IMR-90 (cell line): Measurements from ENCODE around the gene RGMA. TPM values are rescaled to one million over a fixed set of nuclear protein-coding genes. Genes with fewer than 3 reads are reported as not detected.

Source experiments
- ATAC-seq: fragments of 200-7000 bp; cut with Tn5 transposase; 2 replicates; pipeline ENCODE4 v1.9.1; 2020; ENCODE audit warnings: low read depth, mild to moderate bottlenecking, moderate library complexity
- BruUV-seq: library from RNA; stranded (reverse); fragments of 400-500 nt; replicated peaks from 2 replicates; lab custom pipeline; 2021; lab: Mats Ljungman, UMichigan
- CTCF ChIA-PET: fragments of 300-600 bp; formaldehyde crosslinking; extraction: SDS; loops from one replicate; lab custom pipeline; 2021; ENCODE audit warnings: antibody characterized with exemption; lab: Yijun Ruan, JAX
- POLR2A ChIA-PET: fragments of 300-600 bp; sonication (Branson Sonifier 250); formaldehyde crosslinking; loops from one replicate; lab custom pipeline; 2022; ENCODE audit warnings: antibody characterized with exemption; ENCODE audit not compliant: unreplicated experiment; lab: Charles Lee
- DNase-seq: peaks from one replicate; pipeline ENCODE4 v3.0.0; 2013
- H2AFZ ChIP-seq: replicated peaks from 2 replicates; pipeline ENCODE3; 2013; ENCODE audit warnings: low read length, mild to moderate bottlenecking; ENCODE audit not compliant: poor library complexity
- H2AK5ac ChIP-seq: 2 replicates; pipeline ENCODE4 v1.6.1; 2013; ENCODE audit warnings: low read depth, low read length, inconsistent platforms
- H2AK9ac ChIP-seq: replicated peaks from 2 replicates; pipeline ENCODE3; 2013; ENCODE audit warnings: mild to moderate bottlenecking, low read depth, low read length, moderate library complexity; ENCODE audit not compliant: poor library complexity
- H2BK120ac ChIP-seq: 2 replicates; pipeline ENCODE4 v1.6.1; 2013; ENCODE audit warnings: low read depth, low read length, inconsistent platforms
- H2BK15ac ChIP-seq: 3 replicates; pipeline ENCODE4 v1.6.1; 2013; ENCODE audit warnings: low read depth, low read length, inconsistent platforms
- H2BK20ac ChIP-seq: 2 replicates; pipeline ENCODE4 v1.6.1; 2013; ENCODE audit warnings: low read depth, mild to moderate bottlenecking, inconsistent platforms, low read length, moderate library complexity
- H2BK5ac ChIP-seq: 2 replicates; pipeline ENCODE4 v1.6.1; 2013; ENCODE audit warnings: mild to moderate bottlenecking, low read depth, low read length, inconsistent platforms; ENCODE audit not compliant: poor library complexity, severe bottlenecking
- H3K14ac ChIP-seq: replicated peaks from 2 replicates; pipeline ENCODE4 v1.6.1; 2013; ENCODE audit warnings: low read depth, low read length, inconsistent platforms
- H3K18ac ChIP-seq: 2 replicates; pipeline ENCODE4 v1.6.1; 2013; ENCODE audit warnings: low read depth, low read length, control low read depth
- H3K23ac ChIP-seq: 2 replicates; pipeline ENCODE4 v1.6.1; 2013; ENCODE audit warnings: low read depth, low read length, inconsistent platforms
- H3K27ac ChIP-seq: 2 replicates; pipeline ENCODE4 v1.5.1; 2013; ENCODE audit warnings: mild to moderate bottlenecking, control low read depth, low read length; ENCODE audit not compliant: insufficient read depth
- H3K27me3 ChIP-seq: 2 replicates; pipeline ENCODE4 v1.6.1; 2013; ENCODE audit warnings: low read length; ENCODE audit not compliant: control insufficient read depth, insufficient read depth
- H3K36me3 ChIP-seq: 2 replicates; pipeline ENCODE4 v1.6.1; 2013; ENCODE audit warnings: low read length, mixed read lengths; ENCODE audit not compliant: control insufficient read depth, insufficient read depth
- H3K4ac ChIP-seq: 2 replicates; pipeline ENCODE4 v1.6.1; 2013; ENCODE audit warnings: low read depth, low read length, inconsistent platforms
- H3K4me1 ChIP-seq: 2 replicates; pipeline ENCODE4 v1.6.1; 2013; ENCODE audit warnings: low read length, mixed read lengths; ENCODE audit not compliant: control insufficient read depth, insufficient read depth
- H3K4me2 ChIP-seq: 2 replicates; pipeline ENCODE4 v1.6.1; 2013; ENCODE audit warnings: low read depth, mild to moderate bottlenecking, control low read depth, low read length, moderate library complexity
- H3K4me3 ChIP-seq: 2 replicates; pipeline ENCODE4 v1.5.1; 2013; ENCODE audit warnings: low read depth, mild to moderate bottlenecking, control low read depth, low read length, moderate library complexity; ENCODE audit not compliant: insufficient read depth
- H3K56ac ChIP-seq: 2 replicates; pipeline ENCODE4 v1.6.1; 2013; ENCODE audit warnings: low read length, inconsistent platforms; ENCODE audit not compliant: insufficient read depth; ENCODE audit errors: extremely low read depth
- H3K79me1 ChIP-seq, 2 experiments: 2 replicates each; pipeline ENCODE4 v1.6.1; 2013; ENCODE audit warnings: low read length in 2 of 2, inconsistent platforms in 1 of 2, low read depth in 1 of 2
- H3K9ac ChIP-seq: 2 replicates; pipeline ENCODE4 v1.6.1; 2013; ENCODE audit warnings: low read depth, low read length, control low read depth
- H3K9me1 ChIP-seq: 2 replicates; pipeline ENCODE4 v1.6.1; 2013; ENCODE audit warnings: low read length, inconsistent platforms; ENCODE audit not compliant: insufficient read depth
- H3K9me3 ChIP-seq: 2 replicates; pipeline ENCODE4 v1.6.1; 2013; ENCODE audit warnings: low read length; ENCODE audit not compliant: control insufficient read depth, insufficient read depth
- H4K20me1 ChIP-seq: 2 replicates; pipeline ENCODE4 v1.6.1; 2013; ENCODE audit warnings: low read length, inconsistent platforms; ENCODE audit not compliant: insufficient read depth
- H4K5ac ChIP-seq: 2 replicates; pipeline ENCODE4 v1.6.1; 2013; ENCODE audit warnings: mild to moderate bottlenecking, low read depth, low read length, control low read depth
- H4K8ac ChIP-seq, 2 experiments: 2 replicates each; pipeline ENCODE4 v1.6.1; 2013; ENCODE audit warnings: low read depth in 2 of 2, low read length in 2 of 2, control low read depth in 1 of 2, inconsistent platforms in 1 of 2
- H4K91ac ChIP-seq: 2 replicates; pipeline ENCODE4 v1.6.1; 2013; ENCODE audit warnings: low read depth, low read length, inconsistent platforms; ENCODE audit not compliant: insufficient read depth
- BHLHE40 ChIP-seq: fragments of 150-350 bp; IDR thresholded peaks from 2 replicates; pipeline ENCODE4 v1.6.1; 2016; ENCODE audit warnings: mild to moderate bottlenecking, low read depth, low read length
- CEBPB ChIP-seq: IDR thresholded peaks from 2 replicates; pipeline ENCODE4 v1.6.1; 2012; ENCODE audit warnings: low read depth, low read length, improper control_type of control experiment
- CHD1 ChIP-seq: IDR thresholded peaks from 2 replicates; pipeline ENCODE4 v1.6.1; 2012; ENCODE audit warnings: low read depth, low read length, improper control_type of control experiment
- FOS ChIP-seq: fragments of 150-350 bp; IDR thresholded peaks from 2 replicates; pipeline ENCODE4 v1.6.1; 2016; ENCODE audit warnings: low read depth, low read length
- MAFK ChIP-seq: IDR thresholded peaks from 2 replicates; pipeline ENCODE4 v1.6.1; 2012; ENCODE audit warnings: low read depth, low read length, improper control_type of control experiment
- MAZ ChIP-seq: IDR thresholded peaks from 2 replicates; pipeline ENCODE4 v1.6.1; 2012; ENCODE audit warnings: low read depth, mild to moderate bottlenecking, low read length, improper control_type of control experiment, moderate library complexity, borderline replicate concordance
- MXI1 ChIP-seq: IDR thresholded peaks from 2 replicates; pipeline ENCODE4 v1.6.1; 2012; ENCODE audit warnings: low read depth, mild to moderate bottlenecking, low read length, moderate library complexity, borderline replicate concordance
- NFE2L2 ChIP-seq: fragments of 150-350 bp; IDR thresholded peaks from 2 replicates; pipeline ENCODE4 v1.6.1; 2016; ENCODE audit warnings: low read depth, mild to moderate bottlenecking, low read length
- POLR2A ChIP-seq: IDR thresholded peaks from 2 replicates; pipeline ENCODE4 v1.6.1; 2012; ENCODE audit warnings: mild to moderate bottlenecking, low read depth, low read length
- RAD21 ChIP-seq: IDR thresholded peaks from 2 replicates; pipeline ENCODE4 v1.6.1; 2012; ENCODE audit warnings: low read length, improper control_type of control experiment
- RCOR1 ChIP-seq: IDR thresholded peaks from 2 replicates; pipeline ENCODE4 v1.6.1; 2012; ENCODE audit warnings: mild to moderate bottlenecking, low read length, improper control_type of control experiment; ENCODE audit not compliant: insufficient replicate concordance
- RFX5 ChIP-seq: IDR thresholded peaks from 2 replicates; pipeline ENCODE4 v1.8.0; 2012; ENCODE audit warnings: low read depth, mild to moderate bottlenecking, low read length, moderate library complexity
- SMC3 ChIP-seq: fragments of 150-350 bp; IDR thresholded peaks from 2 replicates; pipeline ENCODE4 v1.6.1; 2016; ENCODE audit warnings: low read depth, mild to moderate bottlenecking, antibody characterized with exemption, low read length, moderate library complexity
- WGBS, 2 experiments: methylation state at CpG; one replicate each; pipeline versions ENCODE4 v1.1.5 to v1.1.7; 2013; ENCODE audit warnings: missing lambda C conversion rate in 2 of 2; ENCODE audit not compliant: insufficient read length in 1 of 2; ENCODE audit errors: extremely low coverage in 2 of 2; 5-methylcytosine and 5-hydroxymethylcytosine counted together
- dilution Hi-C: fragments of 300-500 bp; cut with HindIII; formaldehyde crosslinking; loops from one replicate; pipeline ENCODE4 v1.14.3; 2018; ENCODE audit warnings: low sequenced_read_pairs; ENCODE audit not compliant: unreplicated experiment
- in situ Hi-C: fragments of 300-500 bp; cut with MboI; formaldehyde crosslinking; loops from 3 replicates; pipeline ENCODE4 v1.14.3; 2019; ENCODE audit warnings: low sequenced_read_pairs, inconsistent platforms, mixed read lengths
- intact Hi-C: fragments of 100-400 bp; cut with micrococcal nuclease; formaldehyde crosslinking; loops from 2 replicates; pipeline ENCODE4 v1.10.0; 2022
- polyA plus RNA-seq, 3 experiments: library from polyadenylated mRNA; depleted of rRNA; stranded (reverse); fragments of >200 nt; gene quantifications; 2 replicates each; pipeline ENCODE4 v1.2.3, GENCODE V29; 2012; ENCODE audit warnings: low replicate concordance in 1 of 3
- total RNA-seq: library from RNA; depleted of rRNA; stranded (reverse); fragments of >200 nt; gene quantifications from 2 replicates; pipeline ENCODE4 v1.2.3, GENCODE V29; 2012
- TF ChIP-seq, protein P1 (sequence below): conservative IDR thresholded peaks from 2 replicates; pipeline ENCODE4 v1.5.1; 2012; ENCODE audit warnings: mild to moderate bottlenecking, low read depth, low read length, improper control_type of control experiment
- TF ChIP-seq, protein P2 (sequence below): fragments of 150-350 bp; IDR thresholded peaks from 2 replicates; pipeline ENCODE4 v1.6.1; 2017; ENCODE audit warnings: mild to moderate bottlenecking, antibody characterized with exemption, low read length, low read depth
- TF ChIP-seq, protein P3 (sequence below): fragments of 150-350 bp; IDR thresholded peaks from 2 replicates; pipeline ENCODE4 v1.6.1; 2016; ENCODE audit warnings: low read depth, mild to moderate bottlenecking, low read length, moderate library complexity, borderline replicate concordance

The RGMA gene
- total and polyA plus RNA-seq, 2 of the 4 experiments (the other 2 are of a cell fraction): 0.18 to 0.26 TPM

DNA sequence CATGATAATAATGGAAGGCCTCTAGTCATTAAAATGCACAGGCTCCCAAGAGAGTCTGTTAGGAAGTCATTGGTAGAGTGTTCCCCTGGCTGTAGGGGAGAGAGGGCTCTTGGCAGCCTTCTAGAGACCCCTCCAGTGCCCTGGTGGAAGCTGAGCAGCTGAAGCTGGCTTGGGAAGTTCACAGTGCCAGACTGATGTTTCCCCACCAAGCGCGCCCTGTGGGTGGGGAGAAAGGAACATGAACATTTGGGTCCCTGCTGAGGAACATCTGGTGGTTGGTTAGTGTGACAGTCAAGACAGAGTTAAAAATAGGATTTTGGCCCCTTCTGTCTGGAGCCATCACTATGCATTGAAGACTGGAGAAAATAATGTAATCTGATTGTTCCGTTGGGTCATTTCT lies 37.1 kb upstream of the RGMA start:
- Histone ChIP-seq H2BK5ac (no peak overlapping the region), H3K18ac (no peak overlapping the region), H3K79me1 (no peaks in the 10 kb centered on the region), H3K27me3 (no peaks in the 10 kb centered on the region), H2BK15ac (no peak overlapping the region), H2BK20ac (no peak overlapping the region), H3K9me3 (peaks cover 15% of the 10 kb centered on the region), H2BK120ac (no peak overlapping the region), H3K9me1 (no peaks in the 10 kb centered on the region), H3K9ac (no peak overlapping the region), H3K23ac (no peak overlapping the region), H3K56ac (no peak overlapping the region), H4K91ac (no peak overlapping the region), H3K36me3 (no peaks in the 10 kb centered on the region), H3K4me1 (no peaks in the 10 kb centered on the region), H4K8ac (no peak overlapping the region), H2AFZ (no peak overlapping the region), H3K27ac (no peak overlapping the region), H4K5ac (no peak overlapping the region), H2AK5ac (no peak overlapping the region), H3K14ac (no peak overlapping the region), H2AK9ac (no peak overlapping the region), H3K4me2 (no peak overlapping the region), H3K4me3 (no peak overlapping the region), H3K4ac (no peak overlapping the region), H4K20me1 (no peaks in the 10 kb centered on the region)
- TF ChIP-seq, protein P1, sequence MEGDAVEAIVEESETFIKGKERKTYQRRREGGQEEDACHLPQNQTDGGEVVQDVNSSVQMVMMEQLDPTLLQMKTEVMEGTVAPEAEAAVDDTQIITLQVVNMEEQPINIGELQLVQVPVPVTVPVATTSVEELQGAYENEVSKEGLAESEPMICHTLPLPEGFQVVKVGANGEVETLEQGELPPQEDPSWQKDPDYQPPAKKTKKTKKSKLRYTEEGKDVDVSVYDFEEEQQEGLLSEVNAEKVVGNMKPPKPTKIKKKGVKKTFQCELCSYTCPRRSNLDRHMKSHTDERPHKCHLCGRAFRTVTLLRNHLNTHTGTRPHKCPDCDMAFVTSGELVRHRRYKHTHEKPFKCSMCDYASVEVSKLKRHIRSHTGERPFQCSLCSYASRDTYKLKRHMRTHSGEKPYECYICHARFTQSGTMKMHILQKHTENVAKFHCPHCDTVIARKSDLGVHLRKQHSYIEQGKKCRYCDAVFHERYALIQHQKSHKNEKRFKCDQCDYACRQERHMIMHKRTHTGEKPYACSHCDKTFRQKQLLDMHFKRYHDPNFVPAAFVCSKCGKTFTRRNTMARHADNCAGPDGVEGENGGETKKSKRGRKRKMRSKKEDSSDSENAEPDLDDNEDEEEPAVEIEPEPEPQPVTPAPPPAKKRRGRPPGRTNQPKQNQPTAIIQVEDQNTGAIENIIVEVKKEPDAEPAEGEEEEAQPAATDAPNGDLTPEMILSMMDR: no peak
- TF ChIP-seq, protein P2, sequence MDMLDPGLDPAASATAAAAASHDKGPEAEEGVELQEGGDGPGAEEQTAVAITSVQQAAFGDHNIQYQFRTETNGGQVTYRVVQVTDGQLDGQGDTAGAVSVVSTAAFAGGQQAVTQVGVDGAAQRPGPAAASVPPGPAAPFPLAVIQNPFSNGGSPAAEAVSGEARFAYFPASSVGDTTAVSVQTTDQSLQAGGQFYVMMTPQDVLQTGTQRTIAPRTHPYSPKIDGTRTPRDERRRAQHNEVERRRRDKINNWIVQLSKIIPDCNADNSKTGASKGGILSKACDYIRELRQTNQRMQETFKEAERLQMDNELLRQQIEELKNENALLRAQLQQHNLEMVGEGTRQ: no peak
- TF ChIP-seq NFE2L2: no peak
- TF ChIP-seq POLR2A: no peak
- no peak for TF ChIP-seq BHLHE40
- TF ChIP-seq SMC3: no peak
- TF ChIP-seq FOS: no peak
- TF ChIP-seq CEBPB: no peak
- TF ChIP-seq, protein P3, sequence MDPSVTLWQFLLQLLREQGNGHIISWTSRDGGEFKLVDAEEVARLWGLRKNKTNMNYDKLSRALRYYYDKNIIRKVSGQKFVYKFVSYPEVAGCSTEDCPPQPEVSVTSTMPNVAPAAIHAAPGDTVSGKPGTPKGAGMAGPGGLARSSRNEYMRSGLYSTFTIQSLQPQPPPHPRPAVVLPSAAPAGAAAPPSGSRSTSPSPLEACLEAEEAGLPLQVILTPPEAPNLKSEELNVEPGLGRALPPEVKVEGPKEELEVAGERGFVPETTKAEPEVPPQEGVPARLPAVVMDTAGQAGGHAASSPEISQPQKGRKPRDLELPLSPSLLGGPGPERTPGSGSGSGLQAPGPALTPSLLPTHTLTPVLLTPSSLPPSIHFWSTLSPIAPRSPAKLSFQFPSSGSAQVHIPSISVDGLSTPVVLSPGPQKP: no peak
- TF ChIP-seq MXI1: no peak
- no peak for TF ChIP-seq MAZ
- no peak for TF ChIP-seq RCOR1
- TF ChIP-seq MAFK: no peak
- TF ChIP-seq RAD21: no peak
- TF ChIP-seq CHD1: no peak
- no peak for TF ChIP-seq RFX5
- ChIA-PET POLR2A (no interaction called here), CTCF (no interaction called here)
- in situ Hi-C loops: no loop called here
- no peak for ATAC-seq
- no TSS peak for BruUV-seq
- WGBS, 2 experiments: 100% methylated on average over 2 of the region's 3 CpGs; no CpG with 5 or more reads in 1 of the 2 experiments
- intact Hi-C loops: no loop called here
- dilution Hi-C loops: no loop called here
- no peak for DNase-seq
